Measurements from ENCODE around the gene NEK8. TPM values are rescaled to one million over a fixed set of nuclear protein-coding genes. Genes with fewer than 3 reads are reported as not detected.
"Not testable (repeated sequence)": the region's sequence is repeated elsewhere in the genome, so short reads cannot be mapped to it uniquely, and the experiment has no call there.

NEK8 gene
- polyA plus RNA-seq, 3 donors = 2.7 to 9.6 (median 3.1) TPM

DNA sequence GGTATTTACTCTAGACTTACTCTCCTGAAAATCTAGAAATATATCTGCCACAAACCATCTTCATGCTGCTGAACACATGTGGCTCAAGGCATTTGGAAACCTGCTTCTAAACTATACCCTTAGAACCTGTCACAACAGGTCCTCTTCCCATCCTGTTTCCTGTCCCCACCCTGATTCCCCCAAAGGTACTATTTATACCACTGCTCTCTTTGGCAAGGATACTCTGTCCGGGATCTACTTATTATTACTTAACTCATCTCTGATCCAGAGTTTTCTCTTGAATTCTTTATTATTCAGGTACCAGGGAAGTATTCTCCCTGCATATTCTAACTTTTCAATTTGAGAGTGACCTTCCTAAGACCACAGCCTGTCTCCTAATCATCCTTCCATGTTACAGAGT lies 48.6 kb downstream of the NEK8 start:
- H3K4me1 ChIP-seq (ENCODE audit: control insufficient read depth in 1 of 2, insufficient read depth in 2 of 2, low read length in 2 of 2) = no peaks in the 10 kb centered on the region
- no CpG with 5 or more reads among the region's 1 CpG for WGBS (ENCODE audit: insufficient coverage)
- H3K9me3 Mint-ChIP-seq = peaks cover 0 to 5% (median 0%) of the 10 kb centered on the region in 7 donors
- H3K27ac ChIP-seq (ENCODE audit: low read depth in 1 of 2, low read length in 2 of 2) = no peak overlapping the region
- H3K27me3 ChIP-seq (ENCODE audit: control insufficient read depth in 2 of 2, insufficient read depth in 2 of 2, low read length in 2 of 2) = no peaks in the 10 kb centered on the region
- peaks cover 0 to 7% of the 10 kb centered on the region in 2 donors for H3K36me3 ChIP-seq (replicated peaks in 1 of 2; ENCODE audit: control insufficient read depth in 1 of 2, insufficient read depth in 2 of 2, low read length in 2 of 2)
- peaks cover 10% of the 10 kb centered on the region for H3K4me1 Mint-ChIP-seq
- H3K79me2 ChIP-seq (ENCODE audit: insufficient read depth, low read length) = no peaks in the 10 kb centered on the region
- H3K27ac Mint-ChIP-seq = no peak overlapping the region
- H2AFZ ChIP-seq (ENCODE audit: insufficient read depth, low read depth, low read length, poor library complexity, severe bottlenecking) = no peak overlapping the region
- DNase-seq = no peak
- no peak overlapping the region for H3K4me3 Mint-ChIP-seq
- H3K4me2 ChIP-seq (replicated peaks; ENCODE audit: extremely low read depth, low read length, poor library complexity, severe bottlenecking) = no peak overlapping the region
- peaks cover 0 to 1% (median 0%) of the 10 kb centered on the region in 3 donors for H3K27me3 Mint-ChIP-seq (ENCODE audit: low read depth in 3 of 3)
- no peak for TF ChIP-seq CTCF (IDR thresholded peaks at IDR 0.05)
- intact Hi-C loops (cut with micrococcal nuclease) = no loop called here
- peaks cover 10 to 31% of the 10 kb centered on the region in 2 donors for H3K36me3 Mint-ChIP-seq
- no peak overlapping the region for H3K9ac ChIP-seq (ENCODE audit: insufficient read depth, low read length, poor library complexity, severe bottlenecking)
- H3K9me3 ChIP-seq (replicated peaks in 1 of 2; ENCODE audit: control insufficient read depth in 1 of 2, insufficient read depth in 1 of 2, low read length in 2 of 2) = no peaks in the 10 kb centered on the region
- no peak overlapping the region for H3K4me3 ChIP-seq (replicated peaks in 1 of 3; ENCODE audit: low read depth in 2 of 3, low read length in 3 of 3)
- peaks cover 4% of the 10 kb centered on the region for H4K20me1 ChIP-seq (ENCODE audit: insufficient read depth, low read length)

DNA sequence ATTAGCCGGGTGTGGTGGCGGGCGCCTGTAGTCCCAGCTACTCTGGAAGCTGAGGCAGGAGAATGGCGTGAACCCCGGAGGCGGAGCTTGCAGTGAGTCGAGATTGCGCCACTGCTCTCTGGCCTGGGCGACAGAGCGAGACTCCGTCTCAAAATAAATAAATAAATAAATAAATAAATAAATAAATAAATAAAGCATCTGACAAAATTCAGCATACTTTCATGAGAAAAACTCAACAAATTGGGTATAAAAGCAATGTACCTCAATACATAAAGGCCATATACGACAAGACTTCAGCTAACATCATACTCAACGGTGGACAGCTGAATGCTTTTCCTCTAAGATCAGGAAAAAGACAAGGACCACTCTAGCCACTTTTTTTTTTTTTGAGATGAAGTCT lies 51.0 kb downstream of the NEK8 start:
- H3K9ac ChIP-seq (ENCODE audit: insufficient read depth, low read length, poor library complexity, severe bottlenecking); DNase-seq; H3K4me1 ChIP-seq (ENCODE audit: control insufficient read depth in 1 of 2, insufficient read depth in 2 of 2, low read length in 2 of 2); H3K79me2 ChIP-seq (ENCODE audit: insufficient read depth, low read length); H3K9me3 Mint-ChIP-seq; H3K4me3 Mint-ChIP-seq; H3K27me3 Mint-ChIP-seq (ENCODE audit: low read depth in 3 of 3); H2AFZ ChIP-seq (ENCODE audit: insufficient read depth, low read depth, low read length, poor library complexity, severe bottlenecking); H3K4me2 ChIP-seq (replicated peaks; ENCODE audit: extremely low read depth, low read length, poor library complexity, severe bottlenecking); H3K27ac ChIP-seq (ENCODE audit: low read depth in 1 of 2, low read length in 2 of 2); H3K27me3 ChIP-seq (ENCODE audit: control insufficient read depth in 2 of 2, insufficient read depth in 2 of 2, low read length in 2 of 2); H3K36me3 ChIP-seq (replicated peaks in 1 of 2; ENCODE audit: control insufficient read depth in 1 of 2, insufficient read depth in 2 of 2, low read length in 2 of 2); intact Hi-C loops (cut with micrococcal nuclease); H4K20me1 ChIP-seq (ENCODE audit: insufficient read depth, low read length); H3K9me3 ChIP-seq (replicated peaks in 1 of 2; ENCODE audit: control insufficient read depth in 1 of 2, insufficient read depth in 1 of 2, low read length in 2 of 2); H3K4me3 ChIP-seq (replicated peaks in 1 of 3; ENCODE audit: low read depth in 2 of 3, low read length in 3 of 3); H3K27ac Mint-ChIP-seq: not testable (repeated sequence)
- Mint-ChIP-seq H3K4me1 (peaks cover 10% of the 10 kb centered on the region), H3K36me3 (peaks cover 8 to 20% of the 10 kb centered on the region in 2 donors)
- WGBS (ENCODE audit: insufficient coverage) = 100% methylated on average over 1 of the region's 13 CpGs
